Duodenal mucosa (tissue), 2 donors: ENCODE measurements around the gene STS.

ENCODE experiments used
- H3K27ac ChIP-seq: one replicate; pipeline ENCODE4 v1.7.0; 2013; ENCODE audit warnings: low read depth, low read length
- H3K27me3 ChIP-seq, 2 donors: one replicate each; pipeline ENCODE4 v1.7.0; 2013; ENCODE audit warnings: low read length in 2 of 2, control low read depth in 1 of 2; ENCODE audit not compliant: insufficient read depth in 2 of 2, control insufficient read depth in 1 of 2
- H3K36me3 ChIP-seq, 2 donors: one replicate each; pipeline ENCODE4 v1.7.0; 2013; ENCODE audit warnings: low read length in 2 of 2, control low read depth in 1 of 2; ENCODE audit not compliant: insufficient read depth in 2 of 2, control insufficient read depth in 1 of 2
- H3K4me1 ChIP-seq, 2 donors: one replicate each; pipeline ENCODE4 v1.7.0; 2013; ENCODE audit warnings: low read length in 2 of 2, control low read depth in 1 of 2; ENCODE audit not compliant: insufficient read depth in 2 of 2, control insufficient read depth in 1 of 2
- H3K4me3 ChIP-seq, 2 donors: one replicate each; pipeline ENCODE4 v1.7.0; 2013; ENCODE audit warnings: low read length in 2 of 2, low read depth in 1 of 2
- H3K9ac ChIP-seq, 2 donors: one replicate each; pipeline ENCODE4 v1.7.0; 2013; ENCODE audit warnings: low read length in 2 of 2, low read depth in 1 of 2
- H3K9me3 ChIP-seq, 2 donors: one replicate each; pipeline ENCODE4 v1.7.0; 2013; ENCODE audit warnings: low read length in 2 of 2, control low read depth in 1 of 2; ENCODE audit not compliant: control insufficient read depth in 1 of 2

STS gene

GRCh38 chrX:7153231-7153630, 5.7 kb downstream of the STS start:
- Histone ChIP-seq H3K27me3 (no peaks in the 10 kb centered on the region), H3K4me3 (no peak overlapping the region), H3K9me3 (no peaks in the 10 kb centered on the region), H3K4me1 (no peaks in the 10 kb centered on the region), H3K9ac (no peak overlapping the region), H3K27ac (no peak overlapping the region), H3K36me3 (no peaks in the 10 kb centered on the region)

GRCh38 chrX:7154041-7154597, 6.6 kb downstream of the STS start:
- no peaks in the 10 kb centered on the region for H3K4me1 ChIP-seq
- no peak overlapping the region for H3K4me3 ChIP-seq
- no peaks in the 10 kb centered on the region for H3K9me3 ChIP-seq
- no peak overlapping the region for H3K9ac ChIP-seq
- no peak overlapping the region for H3K27ac ChIP-seq
- no peaks in the 10 kb centered on the region for H3K36me3 ChIP-seq
- H3K27me3 ChIP-seq, result no peaks in the 10 kb centered on the region

DNA sequence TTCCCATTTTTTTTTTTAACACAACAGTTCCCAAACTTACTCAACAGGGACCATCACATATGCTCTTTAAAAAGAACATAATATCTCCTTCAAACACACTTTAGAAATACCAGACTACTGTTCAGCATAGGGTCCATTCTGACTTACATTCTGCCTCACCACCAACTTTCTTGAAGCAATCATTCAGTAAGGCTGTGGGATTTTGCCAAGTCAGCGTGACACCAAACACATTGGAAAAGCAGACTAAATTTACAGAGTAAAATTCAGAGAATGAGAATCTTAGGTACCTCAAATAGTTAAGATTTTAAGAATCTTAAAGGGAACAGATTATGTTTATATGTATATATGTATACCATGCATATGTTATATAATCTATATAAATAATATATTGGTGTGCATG, 7.7 kb downstream of the STS start:
- Histone ChIP-seq H3K4me3 (no peak overlapping the region), H3K27ac (no peak overlapping the region), H3K4me1 (no peaks in the 10 kb centered on the region)

DNA sequence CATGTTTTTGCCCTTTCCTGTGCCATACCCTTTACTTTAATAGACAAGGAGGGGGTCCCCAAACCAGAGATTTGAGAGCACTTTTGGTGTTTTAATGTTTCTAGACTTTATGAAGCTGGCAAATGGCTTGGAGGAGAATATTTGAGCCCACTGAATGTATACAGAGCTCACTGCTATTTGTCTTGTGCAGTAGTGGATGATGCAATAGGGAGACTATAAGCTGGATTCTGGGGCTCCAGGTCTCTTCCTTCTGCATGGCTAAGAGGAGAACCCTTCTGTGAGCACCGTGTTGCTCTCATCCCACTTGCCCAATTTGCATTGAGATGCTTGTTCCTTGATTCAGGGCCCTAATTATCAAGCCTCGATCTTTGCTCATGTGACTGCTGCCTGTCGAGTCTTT, 9.4 kb downstream of the STS start:
- H3K36me3 ChIP-seq, result no peaks in the 10 kb centered on the region

More for the DNA sequence above, 7.7 kb downstream of the STS start:
- Histone ChIP-seq H3K9me3 (no peaks in the 10 kb centered on the region), H3K27me3 (no peaks in the 10 kb centered on the region), H3K9ac (no peak overlapping the region), H3K36me3 (no peaks in the 10 kb centered on the region)

GRCh38 chrX:7158468-7158990, 11.0 kb downstream of the STS start:
- H3K27me3 ChIP-seq, result no peaks in the 10 kb centered on the region
- no peak overlapping the region for H3K4me3 ChIP-seq
- H3K9ac ChIP-seq, result no peak overlapping the region
- H3K4me1 ChIP-seq, result no peaks in the 10 kb centered on the region
- no peak overlapping the region for H3K27ac ChIP-seq
- H3K9me3 ChIP-seq, result no peaks in the 10 kb centered on the region
- no peaks in the 10 kb centered on the region for H3K36me3 ChIP-seq

More for the DNA sequence above, 9.4 kb downstream of the STS start:
- Histone ChIP-seq H3K9me3 (no peaks in the 10 kb centered on the region), H3K27ac (no peak overlapping the region), H3K4me1 (no peaks in the 10 kb centered on the region), H3K9ac (no peak overlapping the region), H3K4me3 (no peak overlapping the region), H3K27me3 (no peaks in the 10 kb centered on the region)

- H3K4me1 ChIP-seq, result no peaks in the 10 kb centered on the region
- no peaks in the 10 kb centered on the region for H3K9me3 ChIP-seq
- no peaks in the 10 kb centered on the region for H3K36me3 ChIP-seq
- H3K9ac ChIP-seq, result no peak overlapping the region
- H3K27ac ChIP-seq, result no peak overlapping the region
- H3K4me3 ChIP-seq, result no peak overlapping the region
- no peaks in the 10 kb centered on the region for H3K27me3 ChIP-seq
These were observed 11.8 kb downstream of the STS start for GRCh38 chrX:7159149-7159861.

GRCh38 chrX:7163146-7163677, 15.7 kb downstream of the STS start:
- Histone ChIP-seq H3K4me1 (no peaks in the 10 kb centered on the region), H3K9ac (no peak overlapping the region), H3K4me3 (no peak overlapping the region), H3K27me3 (no peaks in the 10 kb centered on the region), H3K9me3 (no peaks in the 10 kb centered on the region), H3K36me3 (no peaks in the 10 kb centered on the region), H3K27ac (no peak overlapping the region)

DNA sequence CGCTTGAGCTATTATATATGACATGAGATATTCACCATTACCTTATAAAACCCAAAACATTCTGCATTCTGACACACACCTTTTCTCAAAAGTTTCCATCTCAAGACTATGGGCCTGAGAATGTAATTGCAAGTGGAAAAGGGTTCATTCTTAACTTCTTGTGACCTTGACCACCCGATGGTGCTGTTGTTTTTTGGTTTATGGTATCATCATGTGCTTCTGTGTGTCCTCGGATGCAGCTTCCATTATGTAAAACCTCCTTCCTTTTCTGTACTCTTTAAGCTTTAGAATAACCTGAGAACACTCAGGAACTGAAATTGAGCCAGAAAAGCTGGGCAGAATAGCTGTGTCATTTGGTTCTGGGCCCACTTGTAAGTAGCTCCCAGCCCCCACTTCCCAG, 16.7 kb downstream of the STS start:
- H3K27me3 ChIP-seq, result no peaks in the 10 kb centered on the region
- H3K4me1 ChIP-seq, result no peaks in the 10 kb centered on the region
- H3K36me3 ChIP-seq, result no peaks in the 10 kb centered on the region
- H3K27ac ChIP-seq, result no peak overlapping the region
- H3K9ac ChIP-seq, result no peak overlapping the region
- no peaks in the 10 kb centered on the region for H3K9me3 ChIP-seq
- no peak overlapping the region for H3K4me3 ChIP-seq

DNA sequence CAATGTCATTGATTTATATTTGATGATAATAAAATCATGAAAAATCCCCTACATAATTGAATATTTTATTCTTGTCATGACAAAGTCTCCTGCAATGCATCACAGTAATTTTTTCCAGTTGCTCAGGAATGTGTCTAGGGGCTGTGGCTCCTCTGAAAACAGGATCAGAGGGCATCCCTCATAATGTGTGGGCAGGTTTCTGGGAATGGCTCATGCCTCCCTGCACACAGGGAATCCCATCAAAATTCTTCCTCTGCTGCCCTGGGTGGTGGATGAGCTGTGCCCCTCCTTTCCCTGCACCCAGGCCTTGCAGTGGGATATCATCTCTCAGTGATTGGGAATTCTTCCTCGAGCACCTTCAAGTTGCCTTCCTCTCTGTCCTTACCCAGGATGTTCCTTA, 20.9 kb downstream of the STS start:
- no peak overlapping the region for H3K27ac ChIP-seq
- H3K36me3 ChIP-seq, result no peaks in the 10 kb centered on the region
- H3K9me3 ChIP-seq, result no peaks in the 10 kb centered on the region
- no peaks in the 10 kb centered on the region for H3K27me3 ChIP-seq
- no peak overlapping the region for H3K4me3 ChIP-seq
- H3K9ac ChIP-seq, result no peak overlapping the region
- H3K4me1 ChIP-seq, result no peaks in the 10 kb centered on the region

- no peaks in the 10 kb centered on the region for H3K36me3 ChIP-seq
- no peaks in the 10 kb centered on the region for H3K27me3 ChIP-seq
- H3K4me1 ChIP-seq, result no peaks in the 10 kb centered on the region
- no peak overlapping the region for H3K4me3 ChIP-seq
- no peaks in the 10 kb centered on the region for H3K9me3 ChIP-seq
- H3K9ac ChIP-seq, result no peak overlapping the region
- H3K27ac ChIP-seq, result no peak overlapping the region
These were observed 22.1 kb downstream of the STS start for GRCh38 chrX:7169627-7170026.
